PC-9 (cell line): ENCODE measurements around the gene MAGEC1.

Experiments used
- EZH2 ChIP-seq: fragments of 200-600 bp; sonication (generic); IDR thresholded peaks from 2 replicates; pipeline ENCODE4 v1.8.0; 2017; ENCODE audit warnings: antibody characterized with exemption, low read depth
- TF ChIP-seq, protein P1 (sequence below): fragments of 200-600 bp; sonication (generic); conservative IDR thresholded peaks from 2 replicates; pipeline ENCODE4 v1.6.1; 2017; ENCODE audit warnings: mixed run types, antibody characterized with exemption, mild to moderate bottlenecking, moderate library complexity

- TF ChIP-seq, protein P1, sequence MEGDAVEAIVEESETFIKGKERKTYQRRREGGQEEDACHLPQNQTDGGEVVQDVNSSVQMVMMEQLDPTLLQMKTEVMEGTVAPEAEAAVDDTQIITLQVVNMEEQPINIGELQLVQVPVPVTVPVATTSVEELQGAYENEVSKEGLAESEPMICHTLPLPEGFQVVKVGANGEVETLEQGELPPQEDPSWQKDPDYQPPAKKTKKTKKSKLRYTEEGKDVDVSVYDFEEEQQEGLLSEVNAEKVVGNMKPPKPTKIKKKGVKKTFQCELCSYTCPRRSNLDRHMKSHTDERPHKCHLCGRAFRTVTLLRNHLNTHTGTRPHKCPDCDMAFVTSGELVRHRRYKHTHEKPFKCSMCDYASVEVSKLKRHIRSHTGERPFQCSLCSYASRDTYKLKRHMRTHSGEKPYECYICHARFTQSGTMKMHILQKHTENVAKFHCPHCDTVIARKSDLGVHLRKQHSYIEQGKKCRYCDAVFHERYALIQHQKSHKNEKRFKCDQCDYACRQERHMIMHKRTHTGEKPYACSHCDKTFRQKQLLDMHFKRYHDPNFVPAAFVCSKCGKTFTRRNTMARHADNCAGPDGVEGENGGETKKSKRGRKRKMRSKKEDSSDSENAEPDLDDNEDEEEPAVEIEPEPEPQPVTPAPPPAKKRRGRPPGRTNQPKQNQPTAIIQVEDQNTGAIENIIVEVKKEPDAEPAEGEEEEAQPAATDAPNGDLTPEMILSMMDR, result no peak
- TF ChIP-seq EZH2, result no peak
These were observed 30.5 kb downstream of the MAGEC1 start for GRCh38 chrX:141934059-141934641.
